DND-41 (cell line): ENCODE measurements around the gene PLEKHS1.
"Not testable (repeated sequence)": the region's sequence is repeated elsewhere in the genome, so short reads cannot be mapped to it uniquely, and the experiment has no call there.

Source experiments
- ATAC-seq: fragments of 200-7000 bp; cut with Tn5 transposase; 3 replicates; pipeline ENCODE4 v1.9.1; 2021; ENCODE audit warnings: low read depth; ENCODE audit not compliant: insufficient read depth
- DNase-seq: peaks from one replicate; pipeline ENCODE4 v3.0.0-alpha.2; 2020
- H2AFZ ChIP-seq: 2 replicates; pipeline ENCODE4 v1.6.0; 2012; ENCODE audit warnings: low read depth, low read length
- H3K27ac ChIP-seq: 2 replicates; pipeline ENCODE4 v1.5.1; 2012; ENCODE audit warnings: low read length, inconsistent platforms
- H3K27me3 ChIP-seq: fragments of 200-600 bp; sonication (generic); 2 replicates; pipeline ENCODE4 v1.6.0; 2012; ENCODE audit warnings: low read length, mild to moderate bottlenecking, inconsistent platforms; ENCODE audit not compliant: insufficient read depth, poor library complexity
- H3K36me3 ChIP-seq: 2 replicates; pipeline ENCODE4 v1.5.1; 2012; ENCODE audit warnings: low read length, inconsistent platforms; ENCODE audit not compliant: insufficient read depth
- H3K4me1 ChIP-seq: 2 replicates; pipeline ENCODE4 v1.5.1; 2012; ENCODE audit warnings: mild to moderate bottlenecking, low read length; ENCODE audit not compliant: insufficient read depth
- H3K4me2 ChIP-seq: 2 replicates; pipeline ENCODE4 v1.6.0; 2012; ENCODE audit warnings: mild to moderate bottlenecking, moderate library complexity, low read length, inconsistent platforms; ENCODE audit not compliant: insufficient read depth
- H3K4me3 ChIP-seq, 2 experiments: fragments of 200-600 bp in 1 of 2; shearing (Covaris generic) in 1 of 2; 2 replicates each; pipeline ENCODE4 v1.5.1; 2012 to 2016; ENCODE audit warnings: inconsistent platforms in 2 of 2, low read length in 2 of 2, mild to moderate bottlenecking in 2 of 2, low read depth in 1 of 2, moderate library complexity in 1 of 2
- H3K79me2 ChIP-seq: 2 replicates; pipeline ENCODE4 v1.6.0; 2012; ENCODE audit warnings: low read length, inconsistent platforms; ENCODE audit not compliant: insufficient read depth
- H3K9ac ChIP-seq: 2 replicates; pipeline ENCODE4 v1.6.0; 2012; ENCODE audit warnings: low read depth, mild to moderate bottlenecking, inconsistent platforms, low read length, moderate library complexity
- H3K9me3 ChIP-seq: 2 replicates; pipeline ENCODE4 v1.5.1; 2012; ENCODE audit warnings: low read length, moderate library complexity, mild to moderate bottlenecking, inconsistent platforms; ENCODE audit not compliant: insufficient read depth, severe bottlenecking
- H4K20me1 ChIP-seq: 2 replicates; pipeline ENCODE4 v1.6.0; 2012; ENCODE audit warnings: low read length; ENCODE audit not compliant: insufficient read depth
- EZH2 ChIP-seq: IDR thresholded peaks from 3 replicates; pipeline ENCODE4 v1.6.1; 2012; ENCODE audit warnings: borderline replicate concordance, low read depth, mild to moderate bottlenecking, moderate library complexity, low read length, inconsistent platforms; ENCODE audit not compliant: severe bottlenecking
- TF ChIP-seq, protein P1 (sequence below): IDR thresholded peaks from 2 replicates; pipeline ENCODE4 v1.5.1; 2012; ENCODE audit warnings: borderline replicate concordance, low read length, moderate library complexity, mild to moderate bottlenecking; ENCODE audit not compliant: poor library complexity, severe bottlenecking; ENCODE audit errors: extremely low read depth

The PLEKHS1 gene

DNA sequence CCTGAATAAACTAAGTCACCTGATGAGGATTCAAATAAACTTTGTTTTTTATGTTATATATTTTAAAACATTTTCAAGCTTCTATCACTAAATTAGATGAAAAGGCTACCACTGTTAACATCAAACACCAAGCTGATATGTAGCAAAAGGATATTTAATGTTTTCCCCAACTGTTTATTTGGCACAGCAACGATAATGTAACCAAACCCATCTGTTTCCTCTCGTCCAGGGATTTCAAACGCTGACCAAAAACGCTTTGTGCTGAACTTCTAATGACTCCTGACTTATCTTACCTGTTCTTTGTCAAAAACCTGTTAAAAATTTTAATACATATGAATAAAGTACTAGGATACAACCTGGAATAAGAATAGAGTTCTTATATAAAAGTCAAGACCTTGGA is 71.9 kb downstream of the PLEKHS1 start:
- TF ChIP-seq EZH2: no peak
- TF ChIP-seq, protein P1, sequence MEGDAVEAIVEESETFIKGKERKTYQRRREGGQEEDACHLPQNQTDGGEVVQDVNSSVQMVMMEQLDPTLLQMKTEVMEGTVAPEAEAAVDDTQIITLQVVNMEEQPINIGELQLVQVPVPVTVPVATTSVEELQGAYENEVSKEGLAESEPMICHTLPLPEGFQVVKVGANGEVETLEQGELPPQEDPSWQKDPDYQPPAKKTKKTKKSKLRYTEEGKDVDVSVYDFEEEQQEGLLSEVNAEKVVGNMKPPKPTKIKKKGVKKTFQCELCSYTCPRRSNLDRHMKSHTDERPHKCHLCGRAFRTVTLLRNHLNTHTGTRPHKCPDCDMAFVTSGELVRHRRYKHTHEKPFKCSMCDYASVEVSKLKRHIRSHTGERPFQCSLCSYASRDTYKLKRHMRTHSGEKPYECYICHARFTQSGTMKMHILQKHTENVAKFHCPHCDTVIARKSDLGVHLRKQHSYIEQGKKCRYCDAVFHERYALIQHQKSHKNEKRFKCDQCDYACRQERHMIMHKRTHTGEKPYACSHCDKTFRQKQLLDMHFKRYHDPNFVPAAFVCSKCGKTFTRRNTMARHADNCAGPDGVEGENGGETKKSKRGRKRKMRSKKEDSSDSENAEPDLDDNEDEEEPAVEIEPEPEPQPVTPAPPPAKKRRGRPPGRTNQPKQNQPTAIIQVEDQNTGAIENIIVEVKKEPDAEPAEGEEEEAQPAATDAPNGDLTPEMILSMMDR: no peak
- H3K9me3 ChIP-seq: no peaks in the 10 kb centered on the region
- H3K36me3 ChIP-seq: no peaks in the 10 kb centered on the region
- no peak overlapping the region for H2AFZ ChIP-seq
- H4K20me1 ChIP-seq: no peaks in the 10 kb centered on the region
- H3K4me3 ChIP-seq: no peak overlapping the region
- no peaks in the 10 kb centered on the region for H3K79me2 ChIP-seq
- H3K9ac ChIP-seq: no peak overlapping the region
- ATAC-seq (no peak), DNase-seq (no peak)
- no peaks in the 10 kb centered on the region for H3K4me1 ChIP-seq
- H3K27ac ChIP-seq: no peak overlapping the region
- no peak overlapping the region for H3K4me2 ChIP-seq
- H3K27me3 ChIP-seq: no peaks in the 10 kb centered on the region

DNA sequence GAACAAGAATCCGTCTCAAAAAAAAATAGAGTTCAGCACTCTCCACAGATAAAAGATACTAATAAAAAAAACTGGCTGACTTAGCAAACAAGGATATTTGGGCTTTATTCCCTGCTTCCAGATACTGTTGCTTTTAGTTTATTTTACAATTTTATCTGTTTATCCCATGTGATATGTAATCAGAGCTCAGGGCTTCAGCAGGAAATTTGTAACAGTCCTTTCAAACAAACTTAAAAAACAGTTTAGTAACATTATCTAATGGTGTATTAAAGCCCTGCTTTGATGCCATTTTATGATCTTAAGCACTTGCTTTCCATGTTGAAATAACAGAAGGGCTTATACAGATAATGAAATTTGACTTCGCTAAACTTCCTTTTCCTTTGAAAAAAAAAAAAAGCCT is 74.3 kb downstream of the PLEKHS1 start:
- Histone ChIP-seq H3K27me3 (no peaks in the 10 kb centered on the region), H3K9me3 (no peaks in the 10 kb centered on the region), H3K9ac (no peak overlapping the region), H3K4me3 (no peak overlapping the region), H3K4me1 (no peaks in the 10 kb centered on the region), H3K27ac (no peak overlapping the region), H3K36me3 (no peaks in the 10 kb centered on the region), H4K20me1 (no peaks in the 10 kb centered on the region), H3K79me2 (no peaks in the 10 kb centered on the region), H3K4me2 (no peak overlapping the region), H2AFZ (no peak overlapping the region)
- TF ChIP-seq, protein P1: no peak
- no peak for TF ChIP-seq EZH2
- no peak for ATAC-seq
- DNase-seq: no peak

DNA sequence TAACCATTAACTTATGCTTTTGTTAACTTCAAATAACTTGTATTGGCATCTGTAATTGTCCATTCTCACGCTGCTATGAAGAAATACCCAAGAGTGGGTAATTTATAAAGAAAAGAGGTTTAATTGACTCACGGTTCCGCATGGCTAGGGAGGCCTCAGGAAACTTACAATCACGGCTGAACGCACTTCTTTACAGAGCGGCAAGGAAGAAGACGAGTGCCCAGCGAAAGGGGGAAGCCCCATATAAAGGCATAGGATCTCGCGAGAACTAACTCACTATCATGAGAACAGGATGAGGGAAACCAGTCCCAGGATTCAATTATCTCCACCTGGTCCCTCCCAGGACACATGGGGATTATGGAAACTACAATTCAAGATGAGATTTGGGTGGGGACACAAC is 77.1 kb downstream of the PLEKHS1 start:
- H3K4me2 ChIP-seq, H3K9me3 ChIP-seq: not testable (repeated sequence)

More for the DNA sequence above, 77.1 kb downstream of the PLEKHS1 start:
- H3K9ac ChIP-seq, ATAC-seq, H3K4me3 ChIP-seq, H4K20me1 ChIP-seq, H3K27me3 ChIP-seq, H3K36me3 ChIP-seq, H3K4me1 ChIP-seq, H3K79me2 ChIP-seq, H2AFZ ChIP-seq, DNase-seq, H3K27ac ChIP-seq: not testable (repeated sequence)
